OCI-M2 (cell line): ENCODE measurements around the gene RPL23.

Experiments
- DNase-seq: peaks from one replicate; lab custom pipeline; 2025; ENCODE audit not compliant: unreplicated experiment; lab: John Stamatoyannopoulos, UW

Gene RPL23

GRCh38 chr17:38853292-38854219, at the start of gene RPL23:
Gene RPL23 (minus strand): TSS chr17:38853721. CDS start chr17:38853710, 11 bp downstream.
- DNase-seq: peak; percentile 71

GRCh38 chr17:38900978-38901656, 47.6 kb upstream of the RPL23 start:
- DNase-seq: no peak

- DNase-seq: no peak
Observed at GRCh38 chr17:38899421-38899820, 45.9 kb upstream of the RPL23 start.

- DNase-seq: no peak
Observed at GRCh38 chr17:38898812-38899348, 45.4 kb upstream of the RPL23 start.

- no peak for DNase-seq
Observed at GRCh38 chr17:38898291-38898679, 44.8 kb upstream of the RPL23 start.

GRCh38 chr17:38897671-38898290, 44.3 kb upstream of the RPL23 start:
- DNase-seq: no peak

GRCh38 chr17:38897176-38897575, 43.7 kb upstream of the RPL23 start:
- DNase-seq: no peak

- no peak for DNase-seq
Observed at GRCh38 chr17:38896346-38896954, 42.9 kb upstream of the RPL23 start.

GRCh38 chr17:38894276-38894675, 40.8 kb upstream of the RPL23 start:
- no peak for DNase-seq

- DNase-seq: no peak
Observed at GRCh38 chr17:38893607-38894006, 40.1 kb upstream of the RPL23 start.

GRCh38 chr17:38893113-38893512, 39.6 kb upstream of the RPL23 start:
- no peak for DNase-seq

- DNase-seq: no peak
Observed at GRCh38 chr17:38892620-38893019, 39.1 kb upstream of the RPL23 start.

- no peak for DNase-seq
Observed at GRCh38 chr17:38892083-38892482, 38.6 kb upstream of the RPL23 start.

GRCh38 chr17:38891441-38891840, 37.9 kb upstream of the RPL23 start:
- no peak for DNase-seq

- no peak for DNase-seq
Observed at GRCh38 chr17:38890410-38890746, 36.9 kb upstream of the RPL23 start.

- DNase-seq: no peak
Observed at GRCh38 chr17:38889745-38890409, 36.4 kb upstream of the RPL23 start.

GRCh38 chr17:38888842-38889241, 35.3 kb upstream of the RPL23 start:
- DNase-seq: no peak

GRCh38 chr17:38886643-38887010, 33.1 kb upstream of the RPL23 start:
- no peak for DNase-seq

GRCh38 chr17:38885728-38886642, 32.5 kb upstream of the RPL23 start:
- DNase-seq: no peak
